ENCODE results near the gene CCDC141. TPM values are rescaled to one million over a fixed set of nuclear protein-coding genes. Genes with fewer than 3 reads are reported as not detected.
A peak's percentile ranks its signal among the peaks of the same experiment; 100 is the strongest.

CCDC141 gene
- total and polyA plus RNA-seq, 2 donors (not counting 3 experiments of a cell fraction or from before 2014, with no cell fraction given) = not detected

DNA sequence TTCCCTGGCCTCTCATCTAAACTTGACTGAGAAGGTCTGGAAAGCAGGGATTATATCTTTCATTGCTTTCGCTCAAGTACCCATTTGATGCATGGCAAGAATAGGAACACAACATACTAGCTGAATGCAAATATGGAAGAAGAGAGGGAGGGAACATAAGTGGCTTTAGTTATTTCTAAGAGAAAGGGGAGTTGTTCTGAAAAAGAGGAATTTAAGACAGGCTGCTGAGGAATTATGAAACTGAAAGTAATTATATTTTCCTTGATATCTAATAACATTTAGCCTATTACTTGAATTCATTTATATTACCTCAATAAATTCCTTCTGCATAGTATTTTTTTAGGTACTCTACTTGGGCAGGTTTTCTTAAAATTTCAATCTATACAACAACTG is 136.9 kb downstream of the CCDC141 start:
- FAIRE-seq = no peak
- H2AFZ ChIP-seq (ENCODE audit: low read depth, low read length) = peak overlapping the region; percentile 68
- CTCF ChIA-PET = interaction anchor here (0.9 to 6.2 kb wide), 9 partner anchors 8 to 151 kb away, joined by 3 to 94 read pairs (median 5); no protein-coding TSS in a partner anchor

More for the DNA sequence above, 136.9 kb downstream of the CCDC141 start:
- TF ChIP-seq POLR2A (IDR thresholded peaks at IDR 0.05; ENCODE audit: low read depth, low read length) (no peak), POLR2AphosphoS5 (IDR thresholded peaks at IDR 0.05; ENCODE audit: insufficient read depth, low read depth, low read length) (no peak), MYC (IDR thresholded peaks at IDR 0.05; ENCODE audit: low read depth, low read length) (no peak), FOS (IDR thresholded peaks at IDR 0.05; ENCODE audit: borderline replicate concordance, insufficient read depth, low read length) (no peak), GATA2 (IDR thresholded peaks at IDR 0.05; ENCODE audit: insufficient read depth, insufficient read length, low read depth, low read length) (no peak), EZH2 (IDR thresholded peaks at IDR 0.05; ENCODE audit: borderline replicate concordance, low read depth, low read length, severe bottlenecking) (no peak), JUN (IDR thresholded peaks at IDR 0.05; ENCODE audit: borderline replicate concordance, insufficient read depth, insufficient read length, low read depth) (no peak)
- TF ChIP-seq, protein P1, sequence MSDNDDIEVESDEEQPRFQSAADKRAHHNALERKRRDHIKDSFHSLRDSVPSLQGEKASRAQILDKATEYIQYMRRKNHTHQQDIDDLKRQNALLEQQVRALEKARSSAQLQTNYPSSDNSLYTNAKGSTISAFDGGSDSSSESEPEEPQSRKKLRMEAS (IDR thresholded peaks at IDR 0.05; ENCODE audit: insufficient read depth, insufficient read length) = no peak
- TF ChIP-seq, protein P2, sequence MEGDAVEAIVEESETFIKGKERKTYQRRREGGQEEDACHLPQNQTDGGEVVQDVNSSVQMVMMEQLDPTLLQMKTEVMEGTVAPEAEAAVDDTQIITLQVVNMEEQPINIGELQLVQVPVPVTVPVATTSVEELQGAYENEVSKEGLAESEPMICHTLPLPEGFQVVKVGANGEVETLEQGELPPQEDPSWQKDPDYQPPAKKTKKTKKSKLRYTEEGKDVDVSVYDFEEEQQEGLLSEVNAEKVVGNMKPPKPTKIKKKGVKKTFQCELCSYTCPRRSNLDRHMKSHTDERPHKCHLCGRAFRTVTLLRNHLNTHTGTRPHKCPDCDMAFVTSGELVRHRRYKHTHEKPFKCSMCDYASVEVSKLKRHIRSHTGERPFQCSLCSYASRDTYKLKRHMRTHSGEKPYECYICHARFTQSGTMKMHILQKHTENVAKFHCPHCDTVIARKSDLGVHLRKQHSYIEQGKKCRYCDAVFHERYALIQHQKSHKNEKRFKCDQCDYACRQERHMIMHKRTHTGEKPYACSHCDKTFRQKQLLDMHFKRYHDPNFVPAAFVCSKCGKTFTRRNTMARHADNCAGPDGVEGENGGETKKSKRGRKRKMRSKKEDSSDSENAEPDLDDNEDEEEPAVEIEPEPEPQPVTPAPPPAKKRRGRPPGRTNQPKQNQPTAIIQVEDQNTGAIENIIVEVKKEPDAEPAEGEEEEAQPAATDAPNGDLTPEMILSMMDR (IDR thresholded peaks at IDR 0.05; ENCODE audit: extremely low read depth in 1 of 2, insufficient read depth in 1 of 2, low read depth in 1 of 2, low read length in 2 of 2) = no peak
- Histone ChIP-seq H3K4me3 (replicated peaks in 1 of 3; ENCODE audit: insufficient read depth in 1 of 3, low read depth in 1 of 3, low read length in 3 of 3) (no peak overlapping the region), H3K27me3 (ENCODE audit: control insufficient read depth in 2 of 2, insufficient read depth in 2 of 2, low read length in 2 of 2) (peaks cover 0 to 10% of the 10 kb centered on the region in 2 experiments), H3K4me1 (ENCODE audit: control insufficient read depth, extremely low read depth, insufficient read depth, low read length) (peaks cover 2% of the 10 kb centered on the region), H3K79me2 (ENCODE audit: control insufficient read depth, insufficient read depth, low read length) (no peaks in the 10 kb centered on the region), H3K9me1 (replicated peaks; ENCODE audit: control insufficient read depth, extremely low read depth, insufficient read depth, low read length) (no peaks in the 10 kb centered on the region), H3K9ac (replicated peaks; ENCODE audit: extremely low read depth, insufficient read depth, low read length) (no peak overlapping the region), H3K9me3 (replicated peaks; ENCODE audit: control insufficient read depth, insufficient read depth, low read length) (no peaks in the 10 kb centered on the region), H3K4me2 (ENCODE audit: insufficient read depth, low read length) (no peak overlapping the region), H3K36me3 (ENCODE audit: control insufficient read depth in 2 of 2, extremely low read depth in 1 of 2, insufficient read depth in 2 of 2, low read length in 2 of 2) (no peaks in the 10 kb centered on the region), H3K27ac (ENCODE audit: insufficient read depth, low read depth, low read length) (no peak overlapping the region), H4K20me1 (replicated peaks; ENCODE audit: control insufficient read depth, extremely low read depth, insufficient read depth, low read length) (no peaks in the 10 kb centered on the region)
- no TSS peak for BruUV-seq (replicated peaks)
- no peak for DNase-seq (ENCODE audit: low read depth, low spot score)
- intact Hi-C loops (cut with micrococcal nuclease) (loop anchor here (10.0 kb wide), 1 partner anchor 832 kb away; no protein-coding TSS in a partner anchor), dilution Hi-C loops (cut with MboI; ENCODE audit: extremely low pct_ligation_motif_present, low sequenced_read_pairs) (loop anchor here (25.0 kb wide), 1 partner anchor 101 kb away; the partner anchor contains the start of gene TTN)
- POLR2A ChIA-PET = no interaction called here

Measured in endothelial cell of umbilical vein (primary cell).